Measurements from ENCODE around the gene CSTPP1.

Gene CSTPP1

GRCh38 chr11:47143322-47143721, 206.8 kb downstream of the CSTPP1 start:
- no peak for DNase-seq

DNA sequence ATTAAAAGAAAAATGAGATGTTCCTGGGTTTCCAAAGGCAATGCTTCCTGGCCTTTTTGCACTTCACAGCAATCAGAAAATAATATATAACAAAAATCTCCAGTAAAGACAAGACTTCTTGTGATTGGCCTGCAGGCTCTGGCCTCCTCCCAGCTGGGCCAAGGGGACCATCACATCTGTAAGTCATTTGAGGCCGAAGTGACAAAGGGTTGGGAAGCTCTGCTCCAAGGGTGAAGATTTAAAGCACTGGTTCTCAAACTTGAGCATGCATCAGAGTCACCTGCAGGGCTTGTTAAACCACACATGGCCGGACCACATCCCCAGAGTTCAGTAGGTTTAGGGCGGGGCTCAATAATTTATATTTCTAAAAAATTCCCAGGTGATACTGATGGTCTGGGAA, 208.0 kb downstream of the CSTPP1 start:
- DNase-seq = no peak

- DNase-seq = no peak
Observed at GRCh38 chr11:47147250-47147649, 210.7 kb downstream of the CSTPP1 start.

GRCh38 chr11:47147681-47148080, 211.1 kb downstream of the CSTPP1 start:
- no peak for DNase-seq

GRCh38 chr11:47148270-47148669, 211.7 kb downstream of the CSTPP1 start:
- DNase-seq = no peak

GRCh38 chr11:47148903-47149531, 212.5 kb downstream of the CSTPP1 start:
- no peak for DNase-seq

GRCh38 chr11:47149782-47150181, 213.2 kb downstream of the CSTPP1 start:
- DNase-seq = no peak

- peak; percentile 12 to 26 for DNase-seq
Observed at GRCh38 chr11:47152126-47152952, 215.8 kb downstream of the CSTPP1 start.

- peak; percentile 73 to 76 for DNase-seq
Observed at GRCh38 chr11:47152953-47153950, 216.7 kb downstream of the CSTPP1 start.

DNA sequence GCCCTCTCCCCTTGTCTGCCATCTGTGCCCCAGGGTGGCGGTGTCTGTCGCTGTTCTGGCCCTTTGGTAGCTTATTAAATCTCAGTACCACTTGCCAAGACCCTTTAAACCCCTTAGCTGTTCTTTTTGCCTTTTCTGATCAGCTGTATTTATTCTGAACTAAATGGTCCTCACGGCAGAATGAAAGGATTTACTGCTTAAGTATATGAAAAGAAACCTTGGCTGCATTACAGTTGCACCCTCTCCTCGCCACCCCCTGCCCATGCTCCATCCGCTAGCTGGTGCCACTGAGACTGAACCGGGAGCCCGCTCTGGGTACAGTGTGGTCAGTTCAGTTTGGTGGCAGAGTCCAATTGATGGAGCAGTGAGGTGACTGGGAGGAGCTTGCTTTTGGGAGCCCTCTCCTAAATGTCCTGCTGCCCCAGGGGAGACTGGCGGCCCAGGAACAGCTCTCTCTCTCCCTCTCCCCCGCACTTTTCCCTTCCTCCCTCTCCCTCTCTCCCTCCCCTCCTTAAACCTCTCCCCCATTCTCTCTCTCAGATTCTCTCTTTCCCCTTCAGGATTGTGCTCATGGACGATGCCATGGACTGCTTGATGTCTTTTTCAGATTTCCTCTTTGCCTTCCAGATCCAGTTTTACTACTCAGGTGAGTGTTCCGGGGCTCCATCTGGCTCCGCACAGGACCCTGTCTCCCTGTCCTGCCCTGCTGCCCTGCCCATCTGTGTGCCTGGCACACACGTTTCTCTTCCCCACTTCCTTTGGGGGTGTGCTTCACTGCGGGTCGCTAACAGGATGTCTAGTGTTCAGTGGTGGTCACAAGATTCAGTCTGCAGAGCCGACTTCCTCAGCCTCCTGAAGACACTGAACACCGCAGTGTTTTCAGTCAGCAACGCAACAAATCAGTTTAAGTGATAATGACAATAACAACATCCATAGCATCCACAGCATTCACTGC, 218.3 kb downstream of the CSTPP1 start:
- DNase-seq = peak; percentile 46 to 52

- DNase-seq = no peak
Observed at GRCh38 chr11:47155879-47156278, 219.3 kb downstream of the CSTPP1 start.

GRCh38 chr11:47156333-47156732, 219.8 kb downstream of the CSTPP1 start:
- no peak for DNase-seq

DNA sequence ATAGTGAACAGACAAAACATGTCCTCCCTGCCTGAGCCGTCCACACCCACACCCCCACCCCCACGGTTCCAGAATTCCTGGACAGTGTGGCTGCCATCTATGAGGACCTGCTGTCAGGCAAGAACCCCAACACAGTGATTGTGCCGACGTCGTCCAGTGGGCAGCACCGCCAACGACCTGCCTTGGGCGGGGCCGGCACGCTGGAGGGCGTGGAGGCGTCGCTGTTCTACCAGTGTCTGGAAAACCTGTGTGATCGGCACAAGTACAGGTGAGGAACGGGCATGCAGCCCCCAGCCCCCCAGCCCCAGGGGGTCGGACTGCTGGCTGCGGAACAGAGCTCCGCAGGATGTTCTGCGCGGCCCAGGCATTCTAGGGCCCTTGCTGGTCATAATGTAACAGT, 220.4 kb downstream of the CSTPP1 start:
- no peak for DNase-seq

DNA sequence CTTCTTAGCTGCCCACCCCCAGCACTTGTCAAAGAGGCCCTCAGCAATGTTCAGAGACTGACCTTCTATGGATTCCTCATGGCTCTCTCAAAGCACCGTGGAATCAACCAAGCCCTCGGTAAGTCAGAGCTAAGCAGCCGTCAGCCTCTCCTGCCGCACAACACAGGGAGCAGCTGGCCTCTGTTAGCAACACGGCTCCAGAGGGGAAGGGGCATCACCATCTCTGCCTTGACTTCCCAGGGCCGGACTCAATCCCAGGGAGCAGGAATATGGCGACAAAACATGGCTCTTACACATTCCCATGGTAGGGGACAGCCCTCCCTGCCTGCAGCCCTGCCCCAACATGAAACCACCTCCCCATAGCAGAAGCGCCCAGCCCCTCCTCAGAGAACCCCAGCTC, 221.2 kb downstream of the CSTPP1 start:
- DNase-seq = no peak

GRCh38 chr11:47158242-47158641, 221.7 kb downstream of the CSTPP1 start:
- DNase-seq = no peak

GRCh38 chr11:47160753-47161133, 224.2 kb downstream of the CSTPP1 start:
- no peak for DNase-seq

DNA sequence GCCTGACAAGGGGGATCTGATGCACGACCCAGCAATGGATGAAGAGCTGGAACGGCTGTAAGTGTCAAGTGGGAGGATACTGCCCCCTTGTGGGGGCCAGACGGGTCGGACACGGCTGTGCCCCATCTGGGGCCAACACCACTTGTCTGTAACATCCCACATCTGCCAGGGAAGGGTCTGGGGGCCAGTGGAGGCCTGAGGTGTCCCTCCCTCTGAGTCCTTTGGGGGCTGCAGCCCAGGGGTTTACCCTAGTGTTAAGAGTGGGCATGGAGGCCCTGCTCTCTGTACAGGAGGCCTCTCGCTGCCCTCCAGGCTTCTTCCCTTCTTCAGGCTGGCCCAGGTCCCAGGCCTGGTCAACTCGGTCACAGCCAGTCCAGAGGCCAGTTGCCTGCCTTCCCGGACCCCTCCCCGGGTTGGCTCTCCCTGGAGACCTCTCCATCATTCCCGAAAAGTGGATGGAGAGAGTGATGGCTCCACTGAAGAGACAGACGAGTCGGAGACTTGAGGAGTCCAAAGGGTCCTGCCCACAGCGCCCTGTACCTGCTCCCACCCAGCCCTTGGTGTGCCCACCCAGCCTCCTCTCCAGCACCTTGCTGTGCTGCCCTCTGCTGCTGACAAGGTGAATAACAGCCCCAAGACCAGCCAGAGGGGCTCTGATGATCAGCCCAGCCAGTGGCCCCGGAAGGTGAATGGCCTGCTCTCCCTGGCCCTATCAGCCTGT, 224.7 kb downstream of the CSTPP1 start:
- DNase-seq = peak; percentile 64 to 70

DNA sequence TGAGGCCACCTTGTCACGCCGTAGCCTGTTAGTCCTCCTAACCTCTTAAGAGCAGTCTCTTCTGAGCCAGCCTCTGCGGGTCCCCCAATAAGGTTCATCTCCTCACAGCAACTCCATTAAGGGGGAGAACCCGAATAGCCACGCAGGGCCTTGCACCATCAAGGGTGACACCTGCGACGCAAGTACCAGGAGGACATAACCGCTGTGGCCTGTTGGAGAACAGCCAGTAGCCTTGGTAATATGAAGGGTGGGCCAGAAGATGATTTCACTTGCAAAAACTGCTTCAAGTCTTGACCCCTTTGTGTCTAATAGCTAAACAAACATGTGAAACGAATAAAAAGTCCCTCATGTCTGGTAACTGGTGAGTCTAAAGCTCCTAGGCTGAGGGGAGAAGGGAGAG, 225.3 kb downstream of the CSTPP1 start:
- no peak for DNase-seq

DNA sequence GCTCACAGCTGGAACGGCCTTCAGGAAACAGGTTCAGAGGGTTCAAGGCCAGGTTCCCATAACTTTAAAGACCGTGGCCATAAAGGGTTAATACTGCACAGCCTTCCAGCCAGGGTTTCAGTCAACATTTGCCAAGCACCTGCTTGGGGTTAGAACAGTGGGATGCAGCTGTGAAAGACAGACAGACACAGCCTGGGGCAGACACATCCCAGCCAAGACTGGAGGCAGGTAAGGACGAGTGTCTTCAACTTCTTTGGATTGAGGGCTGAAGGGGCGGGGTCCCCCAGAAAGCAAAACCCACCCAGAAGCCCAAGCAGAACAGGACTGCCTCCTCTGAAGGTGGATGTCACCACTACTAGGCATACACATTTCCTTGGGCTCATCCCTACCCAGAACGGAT, 225.9 kb downstream of the CSTPP1 start:
- DNase-seq = no peak

- no peak for DNase-seq
Observed at GRCh38 chr11:47163193-47163592, 226.6 kb downstream of the CSTPP1 start.

DNA sequence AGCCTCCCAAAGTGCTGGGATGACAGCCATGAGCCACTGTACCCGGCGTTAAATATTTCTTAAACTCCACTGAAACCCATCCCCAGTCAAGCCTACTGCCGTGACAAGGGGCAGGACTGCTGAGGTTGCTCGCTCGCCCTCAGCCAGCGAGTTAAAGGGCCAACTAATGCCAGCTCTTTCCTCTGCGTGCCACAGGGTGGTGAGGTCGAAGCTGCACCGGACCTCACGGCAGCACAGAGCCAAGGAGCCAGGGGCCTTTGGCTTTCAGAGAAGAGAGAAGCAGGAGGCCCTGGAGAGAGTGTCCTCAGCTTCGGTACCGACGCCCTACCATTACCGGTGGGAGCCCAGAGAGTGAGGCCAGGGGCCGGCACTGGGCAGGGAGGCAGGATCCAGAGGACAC, 227.3 kb downstream of the CSTPP1 start:
- DNase-seq = no peak
